ENCODE measurements around the gene LRTM2. TPM values are rescaled to one million over a fixed set of nuclear protein-coding genes. Genes with fewer than 3 reads are reported as not detected.
"Not testable (repeated sequence)": the region's sequence is repeated elsewhere in the genome, so short reads cannot be mapped to it uniquely, and the experiment has no call there.

The LRTM2 gene
- total RNA-seq, 1 experiment from 2014 or later, result not detected

DNA sequence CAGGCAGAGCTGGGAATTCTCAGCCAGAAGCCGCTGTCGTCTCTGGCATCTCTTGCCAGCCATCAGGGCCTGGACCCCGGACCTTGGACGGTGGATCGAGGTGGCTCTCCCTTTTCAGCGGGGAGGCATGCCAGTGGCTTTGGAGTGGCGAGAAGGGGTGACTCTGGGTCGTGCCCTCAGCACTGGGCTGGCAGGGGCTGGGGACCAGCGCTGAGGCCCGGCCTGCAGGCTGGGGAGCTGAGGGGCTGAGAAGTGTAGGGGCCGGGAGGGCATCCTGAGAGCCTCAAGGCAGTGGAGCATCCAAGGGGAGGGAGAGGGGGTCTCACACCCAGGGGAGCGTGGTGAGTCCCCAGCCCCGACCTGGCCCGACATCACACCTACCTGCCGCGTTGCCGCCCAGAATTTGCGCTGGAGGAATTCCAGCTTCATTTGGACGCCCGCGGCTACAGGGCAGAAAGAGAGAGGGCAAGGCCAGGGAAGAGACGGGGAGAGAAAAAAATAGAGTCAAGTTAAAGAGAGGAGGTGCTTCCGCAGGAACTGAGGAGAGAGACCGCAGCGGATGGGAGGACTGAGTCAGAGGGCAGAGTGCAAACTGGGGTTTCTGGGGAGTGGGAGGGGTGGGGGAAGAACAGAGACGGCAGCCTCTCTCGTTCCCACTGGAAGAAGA is 9.0 kb upstream of the LRTM2 start:
- DNase-seq (ENCODE audit: low read depth), result no peak

- DNase-seq (ENCODE audit: low read depth), result no peak
Observed at GRCh38 chr12:1811948-1812291, 8.4 kb upstream of the LRTM2 start.

DNA sequence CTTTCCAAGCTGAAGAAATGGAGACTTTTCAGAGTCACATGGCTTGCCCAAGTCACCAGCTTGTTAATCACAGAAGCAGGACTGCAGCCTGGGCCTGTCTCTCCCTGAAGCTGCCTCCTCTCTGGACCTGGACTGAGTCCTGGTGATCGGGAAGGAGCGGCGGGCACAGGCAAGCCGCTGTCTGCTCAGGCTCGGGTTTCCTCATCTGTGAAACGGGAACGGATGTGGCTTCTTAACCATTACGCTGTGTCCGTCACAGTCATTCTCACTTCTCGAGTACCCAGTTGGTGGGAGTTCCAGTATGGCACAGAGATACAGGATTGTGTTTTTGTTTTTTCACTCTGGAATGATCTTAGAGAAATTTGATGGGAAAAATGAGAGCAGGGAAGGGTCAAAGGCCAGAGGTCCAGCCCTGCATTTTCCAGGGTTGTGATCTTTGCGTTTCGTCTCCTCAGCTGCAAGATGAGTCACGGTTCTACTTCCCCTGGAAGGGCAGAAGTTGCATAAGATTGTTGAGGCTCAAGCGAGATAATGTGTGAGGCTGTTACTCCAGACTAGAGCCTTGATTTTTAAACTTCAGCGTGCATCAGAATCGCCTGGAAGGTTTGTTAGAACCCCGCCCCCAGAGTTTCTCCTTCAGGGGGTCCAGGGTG is 7.6 kb upstream of the LRTM2 start:
- peak; percentile 68 for DNase-seq (ENCODE audit: low read depth)

- no peak for DNase-seq (ENCODE audit: low read depth)
Observed at GRCh38 chr12:1814266-1814665, 6.1 kb upstream of the LRTM2 start.

DNA sequence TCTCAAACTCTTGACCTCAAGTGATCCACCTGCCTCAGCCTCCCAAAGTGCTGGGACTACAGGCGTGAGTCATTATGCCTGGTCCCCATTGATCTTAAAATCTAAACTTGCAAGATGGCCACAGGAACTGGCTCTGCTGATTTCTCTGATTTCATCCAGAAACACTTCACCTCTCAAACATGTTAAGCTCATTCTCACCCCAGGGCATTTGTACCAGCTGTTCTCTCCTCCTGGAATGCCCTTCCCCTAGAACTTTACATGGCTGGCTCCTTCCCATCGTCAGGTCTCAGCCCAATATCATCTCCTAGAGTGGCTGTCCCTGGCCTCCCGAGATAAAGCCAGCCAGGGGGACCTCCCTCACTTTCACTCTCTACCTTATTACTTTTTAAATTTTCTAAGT is 5.3 kb upstream of the LRTM2 start:
- no peak for DNase-seq (ENCODE audit: low read depth)

GRCh38 chr12:1815814-1816729 is 4.3 kb upstream of the LRTM2 start:
- no peak for DNase-seq (ENCODE audit: low read depth)

- no peak for DNase-seq (ENCODE audit: low read depth)
Observed at GRCh38 chr12:1816730-1817348, 3.5 kb upstream of the LRTM2 start.

GRCh38 chr12:1817928-1818327 is 2.4 kb upstream of the LRTM2 start:
- not testable (repeated sequence) for DNase-seq (ENCODE audit: low read depth)

- DNase-seq (ENCODE audit: low read depth), result no peak
Observed at GRCh38 chr12:1819050-1819449, 1.3 kb upstream of the LRTM2 start.

DNA sequence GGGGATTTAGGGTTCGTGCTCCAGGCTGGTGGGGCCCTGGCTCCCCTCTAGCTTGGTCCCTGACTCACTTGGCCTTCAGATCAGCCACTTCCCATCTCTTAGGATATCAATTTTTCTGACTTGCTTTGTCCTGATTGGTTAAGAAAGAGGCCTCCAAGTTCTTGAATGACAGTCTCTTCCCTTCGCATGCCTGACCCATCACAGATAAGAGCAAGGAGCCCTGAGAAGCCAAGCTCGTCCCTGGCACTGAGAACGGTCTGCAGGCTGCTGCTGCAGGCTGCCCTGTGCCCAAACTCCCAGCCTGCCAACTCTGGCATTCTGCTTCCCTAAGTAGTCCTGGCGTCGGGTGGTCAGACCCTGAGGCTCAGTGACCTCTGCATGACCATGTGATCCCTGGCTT is 794 bp upstream of the LRTM2 start:
- DNase-seq (ENCODE audit: low read depth), result no peak

DNA sequence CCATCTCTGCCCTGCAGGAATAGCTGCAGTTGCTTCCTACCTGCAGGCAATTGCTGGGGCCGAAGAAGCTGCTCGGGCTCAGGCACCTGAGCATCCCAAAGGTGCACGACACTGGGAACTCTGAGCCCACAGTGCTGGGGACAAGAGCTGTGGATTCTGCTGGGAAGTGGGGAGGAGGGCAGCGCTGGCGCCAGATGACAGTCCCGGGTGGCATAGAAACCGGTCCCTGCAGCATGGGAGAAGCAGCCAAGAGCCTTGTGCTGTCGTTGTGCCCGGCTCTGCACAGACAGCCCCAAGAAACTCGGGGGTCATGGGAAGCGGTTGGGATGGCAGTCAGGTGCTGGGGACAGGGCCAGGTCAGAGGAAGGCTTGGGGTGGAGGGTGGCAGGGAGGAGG is 529 bp downstream of the LRTM2 start:
- DNase-seq (ENCODE audit: low read depth), result no peak

DNA sequence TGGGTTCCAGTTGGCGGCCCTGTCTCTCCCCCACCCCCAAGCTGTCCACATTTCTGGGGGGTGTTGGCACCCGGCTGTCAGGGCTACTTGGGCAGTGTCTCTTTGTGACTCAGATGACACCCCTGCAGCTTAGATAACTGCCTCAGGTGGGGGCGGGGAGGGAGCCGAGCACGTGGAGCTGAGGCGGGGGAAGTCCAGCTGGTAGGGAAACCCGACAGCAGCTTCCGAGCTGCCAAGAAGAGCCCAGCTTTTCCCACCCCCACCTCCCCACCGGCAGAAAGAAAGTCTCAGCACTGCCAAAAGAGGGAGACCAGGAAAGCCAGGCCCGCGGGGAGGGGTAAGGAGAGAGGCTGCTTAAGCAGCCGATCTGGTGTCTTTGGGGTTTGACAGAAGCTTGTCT is 1.4 kb downstream of the LRTM2 start:
- no peak for DNase-seq (ENCODE audit: low read depth)

GRCh38 chr12:1822699-1823098 is 2.3 kb downstream of the LRTM2 start:
- no peak for DNase-seq (ENCODE audit: low read depth)

- no peak for DNase-seq (ENCODE audit: low read depth)
Observed at GRCh38 chr12:1823237-1823636, 2.9 kb downstream of the LRTM2 start.

- DNase-seq (ENCODE audit: low read depth), result no peak
Observed at GRCh38 chr12:1825382-1826102, 5.2 kb downstream of the LRTM2 start.

DNA sequence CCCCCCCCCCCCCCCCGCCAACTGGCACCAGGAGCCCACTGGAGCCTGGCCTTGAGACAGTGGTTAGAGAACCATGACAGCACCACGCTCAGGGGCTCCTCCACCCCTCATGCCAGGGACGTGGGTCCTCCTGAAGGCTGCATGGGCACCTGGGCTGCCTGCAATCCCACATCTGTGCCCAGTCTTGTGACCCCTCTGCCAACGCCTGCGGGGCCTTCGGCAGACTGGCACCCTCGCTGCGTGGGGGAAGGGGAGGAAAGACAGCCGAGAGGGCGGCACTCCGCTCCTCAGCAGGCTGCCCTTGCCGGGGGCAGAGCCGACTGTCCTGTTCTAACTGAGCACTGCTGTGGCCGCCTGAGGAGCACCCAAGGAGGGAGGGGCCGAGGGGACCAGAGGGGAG is 6.0 kb downstream of the LRTM2 start:
- no peak for DNase-seq (ENCODE audit: low read depth)

- DNase-seq (ENCODE audit: low read depth), result no peak
Observed at GRCh38 chr12:1826867-1827705, 6.7 kb downstream of the LRTM2 start.

GRCh38 chr12:1827826-1828805 is 7.8 kb downstream of the LRTM2 start:
- DNase-seq (ENCODE audit: low read depth), result no peak

- no peak for DNase-seq (ENCODE audit: low read depth)
Observed at GRCh38 chr12:1828856-1829255, 8.5 kb downstream of the LRTM2 start.
